Measurements from ENCODE around the gene ASAP2.

Gene ASAP2

GRCh38 chr2:9280224-9280623 lies 73.6 kb downstream of the ASAP2 start:
- Histone ChIP-seq H3K9ac (ENCODE audit: low read depth in 1 of 2, low read length in 2 of 2) (no peak overlapping the region), H3K4me3 (ENCODE audit: low read length in 2 of 2) (no peak overlapping the region), H3K27ac (ENCODE audit: low read depth in 2 of 2, low read length in 2 of 2) (no peak overlapping the region), H3K36me3 (ENCODE audit: control insufficient read depth in 2 of 2, insufficient read depth in 2 of 2, low read length in 2 of 2) (peaks cover 6 to 12% of the 10 kb centered on the region in 2 donors), H3K4me1 (ENCODE audit: control insufficient read depth in 2 of 2, insufficient read depth in 2 of 2, low read length in 2 of 2) (peaks cover 18 to 34% of the 10 kb centered on the region in 2 donors), H3K9me3 (ENCODE audit: control insufficient read depth in 2 of 2, low read length in 2 of 2) (no peaks in the 10 kb centered on the region), H3K27me3 (ENCODE audit: control insufficient read depth in 2 of 2, insufficient read depth in 2 of 2, low read length in 2 of 2) (no peaks in the 10 kb centered on the region)

- Histone ChIP-seq H3K4me3 (ENCODE audit: low read length in 2 of 2) (no peak overlapping the region), H3K36me3 (ENCODE audit: control insufficient read depth in 2 of 2, insufficient read depth in 2 of 2, low read length in 2 of 2) (peaks cover 6 to 12% of the 10 kb centered on the region in 2 donors), H3K27me3 (ENCODE audit: control insufficient read depth in 2 of 2, insufficient read depth in 2 of 2, low read length in 2 of 2) (no peaks in the 10 kb centered on the region), H3K9me3 (ENCODE audit: control insufficient read depth in 2 of 2, low read length in 2 of 2) (no peaks in the 10 kb centered on the region), H3K4me1 (ENCODE audit: control insufficient read depth in 2 of 2, insufficient read depth in 2 of 2, low read length in 2 of 2) (peaks cover 15 to 29% of the 10 kb centered on the region in 2 donors), H3K27ac (ENCODE audit: low read depth in 2 of 2, low read length in 2 of 2) (peak overlapping the region in 1 of 2 donors; percentile 29), H3K9ac (ENCODE audit: low read depth in 1 of 2, low read length in 2 of 2) (no peak overlapping the region)
These were observed 74.5 kb downstream of the ASAP2 start for GRCh38 chr2:9281145-9281544.

- peaks cover 15 to 29% of the 10 kb centered on the region in 2 donors for H3K4me1 ChIP-seq (ENCODE audit: control insufficient read depth in 2 of 2, insufficient read depth in 2 of 2, low read length in 2 of 2)
- peaks cover 6 to 12% of the 10 kb centered on the region in 2 donors for H3K36me3 ChIP-seq (ENCODE audit: control insufficient read depth in 2 of 2, insufficient read depth in 2 of 2, low read length in 2 of 2)
- H3K27me3 ChIP-seq (ENCODE audit: control insufficient read depth in 2 of 2, insufficient read depth in 2 of 2, low read length in 2 of 2): no peaks in the 10 kb centered on the region
- peak overlapping the region; percentile 67 to 81 for H3K27ac ChIP-seq (ENCODE audit: low read depth in 2 of 2, low read length in 2 of 2)
- peak overlapping the region in 1 of 2 donors; percentile 37 for H3K9ac ChIP-seq (ENCODE audit: low read depth in 1 of 2, low read length in 2 of 2)
- no peak overlapping the region for H3K4me3 ChIP-seq (ENCODE audit: low read length in 2 of 2)
- no peaks in the 10 kb centered on the region for H3K9me3 ChIP-seq (ENCODE audit: control insufficient read depth in 2 of 2, low read length in 2 of 2)
These were observed 75.8 kb downstream of the ASAP2 start for GRCh38 chr2:9282128-9283112.

GRCh38 chr2:9284521-9285297 lies 78.1 kb downstream of the ASAP2 start:
- Histone ChIP-seq H3K4me1 (ENCODE audit: control insufficient read depth in 2 of 2, insufficient read depth in 2 of 2, low read length in 2 of 2) (peaks cover 15 to 29% of the 10 kb centered on the region in 2 donors), H3K4me3 (ENCODE audit: low read length in 2 of 2) (no peak overlapping the region), H3K36me3 (ENCODE audit: control insufficient read depth in 2 of 2, insufficient read depth in 2 of 2, low read length in 2 of 2) (peaks cover 2 to 12% of the 10 kb centered on the region in 2 donors), H3K9me3 (ENCODE audit: control insufficient read depth in 2 of 2, low read length in 2 of 2) (no peaks in the 10 kb centered on the region), H3K27ac (ENCODE audit: low read depth in 2 of 2, low read length in 2 of 2) (peak overlapping the region; percentile 23 to 49), H3K9ac (ENCODE audit: low read depth in 1 of 2, low read length in 2 of 2) (no peak overlapping the region), H3K27me3 (ENCODE audit: control insufficient read depth in 2 of 2, insufficient read depth in 2 of 2, low read length in 2 of 2) (no peaks in the 10 kb centered on the region)

- Histone ChIP-seq H3K9me3 (ENCODE audit: control insufficient read depth in 2 of 2, low read length in 2 of 2) (no peaks in the 10 kb centered on the region), H3K9ac (ENCODE audit: low read depth in 1 of 2, low read length in 2 of 2) (no peak overlapping the region), H3K4me3 (ENCODE audit: low read length in 2 of 2) (no peak overlapping the region), H3K36me3 (ENCODE audit: control insufficient read depth in 2 of 2, insufficient read depth in 2 of 2, low read length in 2 of 2) (peaks cover 2 to 9% of the 10 kb centered on the region in 2 donors), H3K27ac (ENCODE audit: low read depth in 2 of 2, low read length in 2 of 2) (peak overlapping the region in 1 of 2 donors; percentile 23), H3K4me1 (ENCODE audit: control insufficient read depth in 2 of 2, insufficient read depth in 2 of 2, low read length in 2 of 2) (peaks cover 15 to 29% of the 10 kb centered on the region in 2 donors), H3K27me3 (ENCODE audit: control insufficient read depth in 2 of 2, insufficient read depth in 2 of 2, low read length in 2 of 2) (no peaks in the 10 kb centered on the region)
These were observed 78.8 kb downstream of the ASAP2 start for GRCh38 chr2:9285385-9285920.

- peaks cover 0 to 9% of the 10 kb centered on the region in 2 donors for H3K36me3 ChIP-seq (ENCODE audit: control insufficient read depth in 2 of 2, insufficient read depth in 2 of 2, low read length in 2 of 2)
- no peak overlapping the region for H3K4me3 ChIP-seq (ENCODE audit: low read length in 2 of 2)
- H3K27ac ChIP-seq (ENCODE audit: low read depth in 2 of 2, low read length in 2 of 2): peak overlapping the region in 1 of 2 donors; percentile 21
- H3K9me3 ChIP-seq (ENCODE audit: control insufficient read depth in 2 of 2, low read length in 2 of 2): no peaks in the 10 kb centered on the region
- no peak overlapping the region for H3K9ac ChIP-seq (ENCODE audit: low read depth in 1 of 2, low read length in 2 of 2)
- peaks cover 15 to 29% of the 10 kb centered on the region in 2 donors for H3K4me1 ChIP-seq (ENCODE audit: control insufficient read depth in 2 of 2, insufficient read depth in 2 of 2, low read length in 2 of 2)
- H3K27me3 ChIP-seq (ENCODE audit: control insufficient read depth in 2 of 2, insufficient read depth in 2 of 2, low read length in 2 of 2): no peaks in the 10 kb centered on the region
These were observed 79.3 kb downstream of the ASAP2 start for GRCh38 chr2:9285921-9286320.

- Histone ChIP-seq H3K4me3 (ENCODE audit: low read length in 2 of 2) (no peak overlapping the region), H3K9me3 (ENCODE audit: control insufficient read depth in 2 of 2, low read length in 2 of 2) (no peaks in the 10 kb centered on the region), H3K36me3 (ENCODE audit: control insufficient read depth in 2 of 2, insufficient read depth in 2 of 2, low read length in 2 of 2) (peaks cover 3 to 5% of the 10 kb centered on the region in 2 donors), H3K27ac (ENCODE audit: low read depth in 2 of 2, low read length in 2 of 2) (no peak overlapping the region), H3K9ac (ENCODE audit: low read depth in 1 of 2, low read length in 2 of 2) (no peak overlapping the region), H3K4me1 (ENCODE audit: control insufficient read depth in 2 of 2, insufficient read depth in 2 of 2, low read length in 2 of 2) (peaks cover 11 to 27% of the 10 kb centered on the region in 2 donors), H3K27me3 (ENCODE audit: control insufficient read depth in 2 of 2, insufficient read depth in 2 of 2, low read length in 2 of 2) (no peaks in the 10 kb centered on the region)
These were observed 80.2 kb downstream of the ASAP2 start for GRCh38 chr2:9286554-9287399.

- Histone ChIP-seq H3K4me1 (ENCODE audit: control insufficient read depth in 2 of 2, insufficient read depth in 2 of 2, low read length in 2 of 2) (peaks cover 6 to 19% of the 10 kb centered on the region in 2 donors), H3K9ac (ENCODE audit: low read depth in 1 of 2, low read length in 2 of 2) (no peak overlapping the region), H3K4me3 (ENCODE audit: low read length in 2 of 2) (no peak overlapping the region), H3K9me3 (ENCODE audit: control insufficient read depth in 2 of 2, low read length in 2 of 2) (no peaks in the 10 kb centered on the region), H3K27ac (ENCODE audit: low read depth in 2 of 2, low read length in 2 of 2) (no peak overlapping the region), H3K36me3 (ENCODE audit: control insufficient read depth in 2 of 2, insufficient read depth in 2 of 2, low read length in 2 of 2) (peaks cover 3 to 5% of the 10 kb centered on the region in 2 donors), H3K27me3 (ENCODE audit: control insufficient read depth in 2 of 2, insufficient read depth in 2 of 2, low read length in 2 of 2) (no peaks in the 10 kb centered on the region)
These were observed 80.9 kb downstream of the ASAP2 start for GRCh38 chr2:9287400-9288045.

GRCh38 chr2:9288233-9288632 lies 81.6 kb downstream of the ASAP2 start:
- H3K36me3 ChIP-seq (ENCODE audit: control insufficient read depth in 2 of 2, insufficient read depth in 2 of 2, low read length in 2 of 2): peaks cover 3 to 5% of the 10 kb centered on the region in 2 donors
- H3K27ac ChIP-seq (ENCODE audit: low read depth in 2 of 2, low read length in 2 of 2): no peak overlapping the region
- H3K9me3 ChIP-seq (ENCODE audit: control insufficient read depth in 2 of 2, low read length in 2 of 2): no peaks in the 10 kb centered on the region
- H3K9ac ChIP-seq (ENCODE audit: low read depth in 1 of 2, low read length in 2 of 2): no peak overlapping the region
- no peak overlapping the region for H3K4me3 ChIP-seq (ENCODE audit: low read length in 2 of 2)
- peaks cover 0 to 12% of the 10 kb centered on the region in 2 donors for H3K4me1 ChIP-seq (ENCODE audit: control insufficient read depth in 2 of 2, insufficient read depth in 2 of 2, low read length in 2 of 2)
- no peaks in the 10 kb centered on the region for H3K27me3 ChIP-seq (ENCODE audit: control insufficient read depth in 2 of 2, insufficient read depth in 2 of 2, low read length in 2 of 2)

All from mucosa of rectum (tissue), 2 donors.